K562 (cell line): ENCODE data around the gene PTPN9. TPM values are rescaled to one million over a fixed set of nuclear protein-coding genes. Genes with fewer than 3 reads are reported as not detected.

Experiments used
- ATAC-seq: fragments of 200-7000 bp; cut with Tn5 transposase; 3 replicates; pipeline ENCODE4 v1.9.1; 2020; ENCODE audit warnings: moderate library complexity
- BruUV-seq: library from RNA; stranded (reverse); fragments of 400-500 nt; replicated peaks from 2 replicates; lab custom pipeline; 2021; lab: Mats Ljungman, UMichigan
- CTCF ChIA-PET: fragments of 300-600 bp; formaldehyde crosslinking; extraction: SDS; loops from one replicate; lab custom pipeline; 2021; ENCODE audit warnings: low intra/inter-chr PET ratio; lab: Yijun Ruan, JAX
- POLR2A ChIA-PET: fragments of 300-600, 350-650 bp; sonication (Branson Sonifier 250); formaldehyde crosslinking; extraction: SDS; loops from one replicate; lab custom pipeline; 2021; ENCODE audit warnings: antibody characterized with exemption, inconsistent platforms; lab: Yijun Ruan, JAX
- DNase-seq, 4 experiments: peaks; one replicate each; pipeline versions ENCODE4 v3.0.0 to v3.0.0-alpha.2; 2011 to 2018; ENCODE audit warnings: low spot score in 3 of 4, mixed read lengths in 3 of 4; ENCODE audit errors: extremely low read depth in 1 of 4
- FAIRE-seq: peaks from 2 replicates; lab custom pipeline; 2011; peaks lifted over from hg19 to GRCh38; lab: Jason Lieb, UNC
- H2AFZ ChIP-seq: 2 replicates; pipeline ENCODE4 v1.6.0; 2011; ENCODE audit warnings: low read depth, low read length, control low read depth, inconsistent platforms
- H3K27ac ChIP-seq: fragments of 200-600 bp; 3 replicates; pipeline ENCODE4 v1.8.0; 2011; ENCODE audit warnings: low read depth, mild to moderate bottlenecking, control low read depth, inconsistent platforms, low read length, moderate library complexity, mixed read lengths; ENCODE audit errors: extremely low read depth
- H3K27me3 ChIP-seq, 2 experiments: fragments of 300-600 bp in 1 of 2; 2 replicates in 1 of 2; 3 replicates in 1 of 2; pipeline versions ENCODE4 v1.6.0 to v1.8.0; 2011; ENCODE audit warnings: inconsistent platforms in 2 of 2, low read length in 2 of 2, mild to moderate bottlenecking in 1 of 2, mixed read lengths in 1 of 2, moderate library complexity in 1 of 2; ENCODE audit not compliant: control insufficient read depth in 2 of 2, insufficient read depth in 2 of 2
- H3K36me3 ChIP-seq: fragments of 300-600 bp; 3 replicates; pipeline ENCODE4 v1.8.0; 2011; ENCODE audit warnings: mild to moderate bottlenecking, low read length, inconsistent platforms; ENCODE audit not compliant: control insufficient read depth, insufficient read depth
- H3K4me1 ChIP-seq, 2 experiments: fragments of 200-600 bp in 1 of 2; replicated peaks in 1 of 2; 2 replicates in 1 of 2; 3 replicates in 1 of 2; pipeline versions ENCODE4 v1.5.1 to v1.8.0; 2011; ENCODE audit warnings: inconsistent platforms in 2 of 2, low read length in 2 of 2, mild to moderate bottlenecking in 1 of 2, mixed read lengths in 1 of 2, moderate library complexity in 1 of 2; ENCODE audit not compliant: control insufficient read depth in 2 of 2, insufficient read depth in 2 of 2
- H3K4me2 ChIP-seq: 2 replicates; pipeline ENCODE4 v1.6.1; 2011; ENCODE audit warnings: low read length, control low read depth, inconsistent platforms, mixed read lengths; ENCODE audit not compliant: insufficient read depth
- H3K4me3 ChIP-seq: fragments of 200-600 bp; sonication (generic), shearing (Covaris generic); 2 replicates; pipeline ENCODE4 v1.5.1; 2016; ENCODE audit warnings: control low read depth, inconsistent platforms
- H3K79me2 ChIP-seq: fragments of 200-600 bp; 3 replicates; pipeline ENCODE4 v1.8.0; 2011; ENCODE audit warnings: low read length, inconsistent platforms; ENCODE audit not compliant: control insufficient read depth, insufficient read depth
- H3K9ac ChIP-seq, 2 experiments: 2 replicates each; pipeline versions ENCODE4 v1.6.0 to v1.6.1; 2011; ENCODE audit warnings: low read depth in 2 of 2, low read length in 2 of 2, control low read depth in 1 of 2, inconsistent platforms in 1 of 2, mild to moderate bottlenecking in 1 of 2, mixed read lengths in 1 of 2; ENCODE audit not compliant: insufficient read depth in 1 of 2
- H3K9me1 ChIP-seq: one replicate; pipeline ENCODE4 v1.6.0; 2011; ENCODE audit warnings: inconsistent platforms, mild to moderate bottlenecking, low read length, moderate library complexity; ENCODE audit not compliant: control insufficient read depth, insufficient read depth
- H3K9me3 ChIP-seq: replicated peaks from 2 replicates; pipeline ENCODE4 v1.5.1; 2011; ENCODE audit warnings: low read depth, low read length, inconsistent platforms; ENCODE audit not compliant: control insufficient read depth, insufficient read depth
- H4K20me1 ChIP-seq: replicated peaks from 2 replicates; pipeline ENCODE4 v1.6.1; 2011; ENCODE audit warnings: low read length, inconsistent platforms, mixed read lengths; ENCODE audit not compliant: control insufficient read depth, insufficient read depth
- ARID1B ChIP-seq: fragments of 450-650 bp; IDR thresholded peaks from 2 replicates; pipeline ENCODE4 v1.6.1; 2016; ENCODE audit warnings: antibody characterized with exemption, mild to moderate bottlenecking, inconsistent platforms
- BCOR ChIP-seq: fragments of 450-650 bp; IDR thresholded peaks from 2 replicates; pipeline ENCODE4 v1.6.1; 2016
- CBFA2T2 ChIP-seq: fragments of 450-650 bp; conservative IDR thresholded peaks from 2 replicates; pipeline ENCODE4 v1.6.1; 2017; ENCODE audit warnings: mild to moderate bottlenecking
- CBFA2T3 ChIP-seq: fragments of 450-650 bp; IDR thresholded peaks from 2 replicates; pipeline ENCODE4 v1.6.1; 2017
- DPF2 ChIP-seq: fragments of 450-650 bp; IDR thresholded peaks from 2 replicates; pipeline ENCODE4 v1.6.1; 2016
- EP300 ChIP-seq: IDR thresholded peaks from 2 replicates; pipeline ENCODE4 v1.6.1; 2012; ENCODE audit warnings: low read length, improper control_type of control experiment
- GATA2 ChIP-seq: sonication (generic); formaldehyde crosslinking; IDR thresholded peaks from 2 replicates; pipeline ENCODE4 v1.4.0; 2020; ENCODE audit warnings: mild to moderate bottlenecking, missing genetic modification reagents
- GATAD2A ChIP-seq: fragments of 450-650 bp; IDR thresholded peaks from 2 replicates; pipeline ENCODE4 v1.6.1; 2017
- MEF2A ChIP-seq: IDR thresholded peaks from 2 replicates; pipeline ENCODE4 v1.6.1; 2011; ENCODE audit warnings: low read depth, mild to moderate bottlenecking, low read length, moderate library complexity; ENCODE audit not compliant: control insufficient read depth
- NCOA2 ChIP-seq, 2 experiments: fragments of 450-650 bp; IDR thresholded peaks; 2 replicates each; pipeline ENCODE4 v1.6.1; 2018; ENCODE audit warnings: mild to moderate bottlenecking in 2 of 2, moderate library complexity in 1 of 2; ENCODE audit not compliant: partially characterized antibody in 2 of 2
- NR3C1 ChIP-seq: sonication (generic); formaldehyde crosslinking; IDR thresholded peaks from 2 replicates; pipeline ENCODE4 v1.8.1; 2022; ENCODE audit warnings: missing genetic modification reagents
- PURB ChIP-seq: sonication (generic); formaldehyde crosslinking; IDR thresholded peaks from 2 replicates; pipeline ENCODE4 v1.9.0; 2021; ENCODE audit warnings: low read depth, mild to moderate bottlenecking, missing genetic modification reagents
- RCOR1 ChIP-seq, 2 experiments: IDR thresholded peaks; 2 replicates each; pipeline ENCODE4 v1.6.1; 2012; ENCODE audit warnings: low read depth in 2 of 2, low read length in 2 of 2, borderline replicate concordance in 1 of 2, improper control_type of control experiment in 1 of 2
- RFX5 ChIP-seq: IDR thresholded peaks from 2 replicates; pipeline ENCODE4 v1.6.1; 2011; ENCODE audit warnings: low read depth, mild to moderate bottlenecking, improper control_type of control experiment, low read length
- SMARCA4 ChIP-seq: fragments of 450-650 bp; IDR thresholded peaks from 2 replicates; pipeline ENCODE4 v1.6.1; 2016
- SMARCE1 ChIP-seq: fragments of 450-650 bp; IDR thresholded peaks from 2 replicates; pipeline ENCODE4 v1.7.1; 2016; ENCODE audit warnings: mild to moderate bottlenecking
- TCF3 ChIP-seq: sonication (generic); formaldehyde crosslinking; IDR thresholded peaks from 2 replicates; pipeline ENCODE4 v1.4.0; 2020; ENCODE audit warnings: mild to moderate bottlenecking, missing genetic modification reagents
- TEAD4 ChIP-seq, 2 experiments: sonication (generic) in 1 of 2; formaldehyde crosslinking in 1 of 2; IDR thresholded peaks; 2 replicates each; pipeline versions ENCODE4 v1.6.1 to v1.8.0; 2012 to 2022; ENCODE audit warnings: borderline replicate concordance in 1 of 2, inconsistent platforms in 1 of 2, low read length in 1 of 2, mild to moderate bottlenecking in 1 of 2, missing genetic modification reagents in 1 of 2
- ZFP36 ChIP-seq: fragments of 150-350 bp; IDR thresholded peaks from 2 replicates; pipeline ENCODE4 v1.6.1; 2018; ENCODE audit warnings: low read length, low read depth; ENCODE audit not compliant: partially characterized antibody
- ZNF79 ChIP-seq: fragments of 250-450 bp; sonication (Bioruptor Pico); IDR thresholded peaks from 2 replicates; pipeline ENCODE4 v1.4.0; 2020; ENCODE audit warnings: low read depth, mild to moderate bottlenecking, moderate library complexity
- WGBS: fragments of 100-300 bp; shearing (Covaris generic); methylation state at CpG from one replicate; pipeline ENCODE4 v1.1.6; 2016; ENCODE audit warnings: low coverage, mixed read lengths; ENCODE audit not compliant: insufficient coverage; ENCODE audit errors: missing lambda C conversion rate; 5-methylcytosine and 5-hydroxymethylcytosine counted together
- in situ Hi-C: fragments of 300-500 bp; cut with MboI; formaldehyde crosslinking; loops from 4 replicates; pipeline ENCODE4 v1.15.0; 2018; ENCODE audit warnings: inconsistent platforms, mixed read lengths
- intact Hi-C: fragments of 100-400 bp; cut with micrococcal nuclease; formaldehyde crosslinking; loops from 2 replicates; pipeline ENCODE4 v1.14.2; 2022
- polyA plus RNA-seq, 8 experiments: library from polyadenylated mRNA; depleted of rRNA in 4 of 8; stranded (reverse) in 5 of 8; unstranded in 3 of 8; fragments of >200 nt; fragmentation: Nextera tagmentation in 2 of 8; fragmentation: Illumina TruSeq in 1 of 8; extraction: Ambion mirVana in 2 of 8; extraction: Trizol in 1 of 8; gene quantifications; 2 replicates each; pipeline versions ENCODE4 v1.2.1 to v1.2.3, GENCODE V29; 2011 to 2014; ENCODE audit warnings: inconsistent platforms in 1 of 8, missing spikeins in 1 of 8
- total RNA-seq, 7 experiments: library from RNA; depleted of rRNA in 6 of 7; stranded (reverse); fragments of >200 nt in 6 of 7; fragmentation: Illumina TruSeq in 2 of 7; extraction: Trizol in 2 of 7; gene quantifications; 2 replicates each; pipeline versions ENCODE4 v1.2.1 to v1.2.3, GENCODE V29; 2011 to 2021; ENCODE audit warnings: low replicate concordance in 1 of 7
- TF ChIP-seq, protein P1 (sequence below): fragments of 450-650 bp; IDR thresholded peaks from 2 replicates; pipeline ENCODE4 v1.6.1; 2016
- TF ChIP-seq, protein P2 (sequence below): IDR thresholded peaks from 2 replicates; pipeline ENCODE4 v1.6.1; 2014; ENCODE audit warnings: antibody characterized with exemption
- TF ChIP-seq, protein P3 (sequence below): sonication (generic); IDR thresholded peaks from 2 replicates; pipeline ENCODE4 v1.6.1; 2016

The PTPN9 gene
- total and polyA plus RNA-seq, 9 of the 15 experiments (the other 6 are each of a cell fraction or from before 2014, with no cell fraction given) = 5.0 to 24.0 (median 14.2) TPM

DNA sequence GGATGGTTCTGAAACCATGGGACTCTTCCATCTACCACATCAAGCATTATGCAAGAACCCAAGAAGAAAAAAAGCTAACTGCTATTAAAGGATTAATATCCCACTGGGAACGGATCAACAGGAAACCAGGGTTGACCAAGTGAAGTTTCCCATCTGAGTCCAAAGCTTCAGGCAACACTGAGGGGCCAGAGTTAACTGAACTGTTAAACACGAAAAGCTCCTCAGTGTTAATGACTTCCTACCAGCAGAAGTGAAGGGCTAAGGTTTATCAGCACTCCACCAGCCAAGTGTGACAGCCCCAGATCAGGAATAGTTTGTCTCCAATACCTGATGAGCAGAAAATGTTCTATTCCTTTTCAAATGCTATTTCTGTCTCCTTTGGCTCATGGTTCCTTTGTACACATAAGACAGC lies 36.7 kb downstream of the PTPN9 start:
- peak overlapping the region; percentile 22 for H3K4me2 ChIP-seq
- H3K27ac ChIP-seq = peak overlapping the region; percentile 36; the same call in 2 of the 3 replicates
- BruUV-seq = no TSS peak
- TF ChIP-seq PURB (CRISPR knock-in tag) (no peak), DPF2 (peak; percentile 69), SMARCA4 (peak; percentile 60; the same call in 1 of the 2 replicates), EP300 (peak; percentile 25; the same call in 1 of the 2 replicates), TCF3 (peak; percentile 84), NCOA2 (IDR thresholded peaks at IDR 0.05; ENCODE audit: partially characterized antibody in 2 of 2) (no peak), GATA2 (CRISPR knock-in tag) (0 out of 2 replicates have a peak, but pooled peaks have one; percentile 30), MEF2A (peak; percentile 37; the same call in 1 of the 2 replicates), CBFA2T2 (peak; percentile 51), SMARCE1 (0 out of 2 replicates have a peak, but pooled peaks have one; percentile 20), BCOR (no peak), ZFP36 (no peak), RFX5 (no peak), GATAD2A (no peak), RCOR1 (IDR thresholded peaks at IDR 0.05; ENCODE audit: borderline replicate concordance in 1 of 2, low read depth in 2 of 2, low read length in 2 of 2) (no peak), ZNF79 (CRISPR knock-in tag) (no peak), TEAD4 (IDR thresholded peaks at IDR 0.05; ENCODE audit: low read length) (peak; percentile 64), TEAD4 (CRISPR knock-in tag; IDR thresholded peaks at IDR 0.05; ENCODE audit: borderline replicate concordance) (no peak), CBFA2T3 (peak; percentile 76), ARID1B (peak; percentile 78), NR3C1 (no peak)
- TF ChIP-seq, protein P1, sequence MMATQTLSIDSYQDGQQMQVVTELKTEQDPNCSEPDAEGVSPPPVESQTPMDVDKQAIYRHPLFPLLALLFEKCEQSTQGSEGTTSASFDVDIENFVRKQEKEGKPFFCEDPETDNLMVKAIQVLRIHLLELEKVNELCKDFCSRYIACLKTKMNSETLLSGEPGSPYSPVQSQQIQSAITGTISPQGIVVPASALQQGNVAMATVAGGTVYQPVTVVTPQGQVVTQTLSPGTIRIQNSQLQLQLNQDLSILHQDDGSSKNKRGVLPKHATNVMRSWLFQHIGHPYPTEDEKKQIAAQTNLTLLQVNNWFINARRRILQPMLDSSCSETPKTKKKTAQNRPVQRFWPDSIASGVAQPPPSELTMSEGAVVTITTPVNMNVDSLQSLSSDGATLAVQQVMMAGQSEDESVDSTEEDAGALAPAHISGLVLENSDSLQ = peak; percentile 33; the same call in 1 of the 2 replicates
- TF ChIP-seq, protein P2, sequence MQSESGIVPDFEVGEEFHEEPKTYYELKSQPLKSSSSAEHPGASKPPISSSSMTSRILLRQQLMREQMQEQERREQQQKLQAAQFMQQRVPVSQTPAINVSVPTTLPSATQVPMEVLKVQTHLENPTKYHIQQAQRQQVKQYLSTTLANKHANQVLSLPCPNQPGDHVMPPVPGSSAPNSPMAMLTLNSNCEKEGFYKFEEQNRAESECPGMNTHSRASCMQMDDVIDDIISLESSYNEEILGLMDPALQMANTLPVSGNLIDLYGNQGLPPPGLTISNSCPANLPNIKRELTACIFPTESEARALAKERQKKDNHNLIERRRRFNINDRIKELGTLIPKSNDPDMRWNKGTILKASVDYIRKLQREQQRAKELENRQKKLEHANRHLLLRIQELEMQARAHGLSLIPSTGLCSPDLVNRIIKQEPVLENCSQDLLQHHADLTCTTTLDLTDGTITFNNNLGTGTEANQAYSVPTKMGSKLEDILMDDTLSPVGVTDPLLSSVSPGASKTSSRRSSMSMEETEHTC = no peak
- TF ChIP-seq, protein P3, sequence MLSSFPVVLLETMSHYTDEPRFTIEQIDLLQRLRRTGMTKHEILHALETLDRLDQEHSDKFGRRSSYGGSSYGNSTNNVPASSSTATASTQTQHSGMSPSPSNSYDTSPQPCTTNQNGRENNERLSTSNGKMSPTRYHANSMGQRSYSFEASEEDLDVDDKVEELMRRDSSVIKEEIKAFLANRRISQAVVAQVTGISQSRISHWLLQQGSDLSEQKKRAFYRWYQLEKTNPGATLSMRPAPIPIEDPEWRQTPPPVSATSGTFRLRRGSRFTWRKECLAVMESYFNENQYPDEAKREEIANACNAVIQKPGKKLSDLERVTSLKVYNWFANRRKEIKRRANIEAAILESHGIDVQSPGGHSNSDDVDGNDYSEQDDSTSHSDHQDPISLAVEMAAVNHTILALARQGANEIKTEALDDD = peak; percentile 92

More for the DNA sequence above, 36.7 kb downstream of the PTPN9 start:
- no peak overlapping the region for H3K4me3 ChIP-seq
- H3K79me2 ChIP-seq = peaks cover 4% of the 10 kb centered on the region; the same call in 2 of the 3 replicates
- WGBS = 0% methylated on average over 2 of the region's 2 CpGs
- DNase-seq (peak in 2 of 4 experiments; percentile 62 to 72), ATAC-seq (peak; percentile 90), FAIRE-seq (peak; percentile 69)
- in situ Hi-C loops = no loop called here
- CTCF ChIA-PET = no interaction called here
- H3K27me3 ChIP-seq = no peaks in the 10 kb centered on the region
- no peaks in the 10 kb centered on the region for H3K9me1 ChIP-seq
- H4K20me1 ChIP-seq = no peaks in the 10 kb centered on the region
- H3K4me1 ChIP-seq = peaks cover 8 to 22% of the 10 kb centered on the region in 2 experiments; a peak in 3 of 5 replicates
- POLR2A ChIA-PET = interaction anchor here (0.8 to 3.1 kb wide), 5 partner anchors 10 to 35 kb away, joined by 3 to 15 read pairs (median 3); no protein-coding TSS in a partner anchor
- H2AFZ ChIP-seq = peak overlapping the region; percentile 37; the same call in 1 of the 2 replicates
- peak overlapping the region; percentile 3 to 40; a peak in 1 of 4 replicates for H3K9ac ChIP-seq
- H3K36me3 ChIP-seq = no peaks in the 10 kb centered on the region
- intact Hi-C loops = no loop called here
- H3K9me3 ChIP-seq = no peaks in the 10 kb centered on the region
